Measurements from ENCODE around the gene AXIN1.

Gene AXIN1

GRCh38 chr16:254461-254860 lies 98.1 kb downstream of the AXIN1 start:
- H3K27ac ChIP-seq, result no peak overlapping the region
- no peak for TF ChIP-seq CTCF (IDR thresholded peaks at IDR 0.05; ENCODE audit: low read depth, low read length)
- no peak for DNase-seq
- no peak overlapping the region for H3K4me3 ChIP-seq (ENCODE audit: low read depth, low read length)
- peaks cover 24% of the 10 kb centered on the region for H3K36me3 ChIP-seq
- no peaks in the 10 kb centered on the region for H3K27me3 ChIP-seq (ENCODE audit: insufficient read depth, low read depth, severe bottlenecking)
- no peaks in the 10 kb centered on the region for H3K9me3 ChIP-seq (ENCODE audit: severe bottlenecking)

GRCh38 chr16:253833-254232 lies 98.7 kb downstream of the AXIN1 start:
- Histone ChIP-seq H3K4me3 (ENCODE audit: low read depth, low read length) (no peak overlapping the region), H3K27ac (no peak overlapping the region), H3K9me3 (ENCODE audit: severe bottlenecking) (no peaks in the 10 kb centered on the region), H3K36me3 (peaks cover 24% of the 10 kb centered on the region), H3K27me3 (ENCODE audit: insufficient read depth, low read depth, severe bottlenecking) (no peaks in the 10 kb centered on the region)
- TF ChIP-seq CTCF (IDR thresholded peaks at IDR 0.05; ENCODE audit: low read depth, low read length), result no peak
- no peak for DNase-seq

GRCh38 chr16:252366-253337 lies 99.9 kb downstream of the AXIN1 start:
- Histone ChIP-seq H3K36me3 (peaks cover 24% of the 10 kb centered on the region), H3K27ac (no peak overlapping the region), H3K27me3 (ENCODE audit: insufficient read depth, low read depth, severe bottlenecking) (no peaks in the 10 kb centered on the region), H3K9me3 (ENCODE audit: severe bottlenecking) (no peaks in the 10 kb centered on the region), H3K4me3 (ENCODE audit: low read depth, low read length) (no peak overlapping the region)
- DNase-seq, result no peak
- TF ChIP-seq CTCF (IDR thresholded peaks at IDR 0.05; ENCODE audit: low read depth, low read length), result no peak

- H3K36me3 ChIP-seq, result peaks cover 7% of the 10 kb centered on the region
- TF ChIP-seq CTCF (IDR thresholded peaks at IDR 0.05; ENCODE audit: low read depth, low read length), result no peak
- no peaks in the 10 kb centered on the region for H3K9me3 ChIP-seq (ENCODE audit: severe bottlenecking)
- no peak overlapping the region for H3K4me3 ChIP-seq (ENCODE audit: low read depth, low read length)
- H3K27ac ChIP-seq, result no peak overlapping the region
- DNase-seq, result no peak
- H3K27me3 ChIP-seq (ENCODE audit: insufficient read depth, low read depth, severe bottlenecking), result no peaks in the 10 kb centered on the region
These were observed 103.1 kb downstream of the AXIN1 start for GRCh38 chr16:249431-249830.

GRCh38 chr16:247027-247426 lies 105.5 kb downstream of the AXIN1 start:
- no peak overlapping the region for H3K4me3 ChIP-seq (ENCODE audit: low read depth, low read length)
- no peaks in the 10 kb centered on the region; the same call in 1 of the 2 replicates for H3K36me3 ChIP-seq
- no peak for TF ChIP-seq CTCF (IDR thresholded peaks at IDR 0.05; ENCODE audit: low read depth, low read length)
- no peak overlapping the region for H3K27ac ChIP-seq
- no peaks in the 10 kb centered on the region for H3K9me3 ChIP-seq (ENCODE audit: severe bottlenecking)
- no peak for DNase-seq
- H3K27me3 ChIP-seq (ENCODE audit: insufficient read depth, low read depth, severe bottlenecking), result no peaks in the 10 kb centered on the region
